SK-N-MC (cell line): ENCODE data around the gene VDAC1.

ENCODE experiments used
- EZH2 ChIP-seq: fragments of 200-600 bp; sonication (generic); IDR thresholded peaks from one replicate; pipeline ENCODE4 v1.6.1; 2017; ENCODE audit warnings: antibody characterized with exemption
- FOXP2 ChIP-seq: optimal IDR thresholded peaks from 2 replicates; pipeline ENCODE3; 2011; ENCODE audit warnings: mild to moderate bottlenecking, moderate library complexity; ENCODE audit not compliant: insufficient read depth; ENCODE audit errors: extremely low read length, control extremely low read depth
- POLR2AphosphoS5 ChIP-seq: IDR thresholded peaks from 2 replicates; pipeline ENCODE4 v1.6.1; 2012; ENCODE audit warnings: mild to moderate bottlenecking, low read depth, low read length, borderline replicate concordance

GRCh38 chr5:133994297-133994989, 10.3 kb downstream of the VDAC1 start:
- TF ChIP-seq POLR2AphosphoS5 = no peak
- no peak for TF ChIP-seq EZH2
- no peak for TF ChIP-seq FOXP2
